SU-DHL-6 (cell line): ENCODE data around the gene IL36B.

ENCODE experiments used
- H2AFZ ChIP-seq: fragments of 200-600 bp; sonication (generic); 2 replicates; pipeline ENCODE4 v1.6.1; 2014; ENCODE audit warnings: low read depth, mild to moderate bottlenecking, moderate library complexity, mixed read lengths, antibody characterized with exemption, low read length; ENCODE audit not compliant: severe bottlenecking
- H3F3A ChIP-seq: fragments of 200-600 bp; shearing (Covaris generic); 2 replicates; pipeline ENCODE4 v1.6.0; 2016; ENCODE audit warnings: antibody characterized with exemption, mild to moderate bottlenecking; ENCODE audit not compliant: insufficient read depth
- H3K27ac ChIP-seq: fragments of 200-600 bp; sonication (generic); 2 replicates; pipeline ENCODE4 v1.5.1; 2016; ENCODE audit warnings: low read depth, mild to moderate bottlenecking, low read length, moderate library complexity, mixed read lengths
- H3K27me3 ChIP-seq: fragments of 200-600 bp; sonication (generic), shearing (Covaris generic); 2 replicates; pipeline ENCODE4 v1.6.0; 2014; ENCODE audit warnings: mild to moderate bottlenecking, low read length
- H3K36me3 ChIP-seq: fragments of 200-600 bp; sonication (generic); 2 replicates; pipeline ENCODE4 v1.6.1; 2014; ENCODE audit warnings: mild to moderate bottlenecking, low read length, mixed read lengths
- H3K4me2 ChIP-seq: fragments of 300-600, 200-600 bp; shearing (Covaris generic), sonication (generic); 2 replicates; pipeline ENCODE4 v1.6.0; 2014; ENCODE audit warnings: low read length, low read depth, mild to moderate bottlenecking; ENCODE audit not compliant: poor library complexity, severe bottlenecking
- H3K4me3 ChIP-seq: fragments of 200-600 bp; sonication (generic); 2 replicates; pipeline ENCODE4 v1.5.1; 2014; ENCODE audit warnings: antibody characterized with exemption, low read length, mild to moderate bottlenecking, mixed read lengths; ENCODE audit not compliant: insufficient read depth, poor library complexity, severe bottlenecking
- H3K79me2 ChIP-seq: fragments of 200-600 bp; sonication (generic); 2 replicates; pipeline ENCODE4 v1.6.1; 2014; ENCODE audit warnings: mild to moderate bottlenecking, low read length, moderate library complexity; ENCODE audit not compliant: insufficient read depth
- H3K9ac ChIP-seq: fragments of 200-600 bp; sonication (generic); 2 replicates; pipeline ENCODE4 v1.7.0; 2014; ENCODE audit warnings: mild to moderate bottlenecking, low read length
- H3K9me2 ChIP-seq: fragments of 200-600 bp; sonication (generic); replicated peaks from 2 replicates; pipeline ENCODE4 v1.6.1; 2014; ENCODE audit warnings: low read length; ENCODE audit not compliant: insufficient read depth
- H3K9me3 ChIP-seq: fragments of 200-600 bp; sonication (generic); 2 replicates; pipeline ENCODE4 v1.6.1; 2014; ENCODE audit warnings: low read length, mixed read lengths; ENCODE audit not compliant: insufficient read depth
- H4K20me1 ChIP-seq: fragments of 200-600 bp; sonication (generic); 2 replicates; pipeline ENCODE4 v1.6.1; 2014; ENCODE audit warnings: low read depth, mild to moderate bottlenecking, antibody characterized with exemption, low read length, moderate library complexity, mixed read lengths
- EZH2phosphoT487 ChIP-seq: fragments of 200-600 bp; sonication (generic), shearing (Covaris generic); conservative IDR thresholded peaks from 2 replicates; pipeline ENCODE4 v1.6.1; 2018; ENCODE audit warnings: mild to moderate bottlenecking, antibody characterized with exemption, low read length, moderate library complexity, mixed read lengths
- TF ChIP-seq, protein P1 (sequence below): fragments of 200-600 bp; sonication (generic); IDR thresholded peaks from one replicate; pipeline ENCODE4 v1.5.1; 2017; ENCODE audit warnings: antibody characterized with exemption, mild to moderate bottlenecking, low read length, moderate library complexity; ENCODE audit not compliant: insufficient read depth, poor library complexity, severe bottlenecking

The IL36B gene

DNA sequence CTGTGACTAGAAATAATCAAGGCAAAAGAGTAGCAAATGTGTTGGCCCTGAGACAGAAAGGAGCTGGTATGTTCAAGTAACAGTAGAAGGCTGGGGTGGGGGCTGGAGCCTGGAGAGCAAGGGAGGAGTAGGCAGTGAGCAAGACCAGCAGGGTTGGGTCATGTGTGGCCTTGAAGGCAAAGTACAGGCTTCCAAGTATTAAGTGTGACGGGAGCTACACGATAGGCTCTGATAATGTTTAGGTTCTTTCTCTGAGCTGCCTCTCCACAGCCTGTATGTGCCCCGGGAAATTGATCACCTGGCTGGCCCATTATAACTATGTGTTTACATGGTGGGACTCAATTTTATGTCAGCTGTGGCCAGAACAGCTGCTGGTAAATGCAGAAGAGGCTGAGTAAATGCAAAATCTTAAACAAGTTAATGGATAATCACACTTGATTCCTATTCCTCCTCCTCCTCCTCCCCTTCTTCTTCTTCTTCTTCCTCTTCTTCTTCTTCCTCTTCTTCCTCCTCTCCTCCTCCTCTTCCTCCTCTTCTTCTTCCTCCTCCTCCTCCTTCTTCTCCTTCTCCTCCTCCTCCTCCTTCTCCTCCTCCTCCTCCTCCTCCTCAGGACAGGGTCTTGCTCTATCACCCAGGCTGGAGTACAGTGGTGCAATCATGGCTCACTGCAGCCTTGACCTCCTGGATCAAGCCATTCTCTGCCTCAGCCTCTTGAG is 24.4 kb upstream of the IL36B start:
- no peak overlapping the region for H3K9ac ChIP-seq
- no peaks in the 10 kb centered on the region for H3K9me2 ChIP-seq
- no peak overlapping the region for H3K4me3 ChIP-seq
- H3K4me2 ChIP-seq: no peak overlapping the region
- no peaks in the 10 kb centered on the region for H3K9me3 ChIP-seq
- no peaks in the 10 kb centered on the region for H3K27me3 ChIP-seq
- no peaks in the 10 kb centered on the region for H3F3A ChIP-seq
- no peaks in the 10 kb centered on the region for H4K20me1 ChIP-seq
- no peaks in the 10 kb centered on the region for H3K79me2 ChIP-seq
- H3K36me3 ChIP-seq: no peaks in the 10 kb centered on the region
- H2AFZ ChIP-seq: no peak overlapping the region
- TF ChIP-seq EZH2phosphoT487: no peak
- TF ChIP-seq, protein P1, sequence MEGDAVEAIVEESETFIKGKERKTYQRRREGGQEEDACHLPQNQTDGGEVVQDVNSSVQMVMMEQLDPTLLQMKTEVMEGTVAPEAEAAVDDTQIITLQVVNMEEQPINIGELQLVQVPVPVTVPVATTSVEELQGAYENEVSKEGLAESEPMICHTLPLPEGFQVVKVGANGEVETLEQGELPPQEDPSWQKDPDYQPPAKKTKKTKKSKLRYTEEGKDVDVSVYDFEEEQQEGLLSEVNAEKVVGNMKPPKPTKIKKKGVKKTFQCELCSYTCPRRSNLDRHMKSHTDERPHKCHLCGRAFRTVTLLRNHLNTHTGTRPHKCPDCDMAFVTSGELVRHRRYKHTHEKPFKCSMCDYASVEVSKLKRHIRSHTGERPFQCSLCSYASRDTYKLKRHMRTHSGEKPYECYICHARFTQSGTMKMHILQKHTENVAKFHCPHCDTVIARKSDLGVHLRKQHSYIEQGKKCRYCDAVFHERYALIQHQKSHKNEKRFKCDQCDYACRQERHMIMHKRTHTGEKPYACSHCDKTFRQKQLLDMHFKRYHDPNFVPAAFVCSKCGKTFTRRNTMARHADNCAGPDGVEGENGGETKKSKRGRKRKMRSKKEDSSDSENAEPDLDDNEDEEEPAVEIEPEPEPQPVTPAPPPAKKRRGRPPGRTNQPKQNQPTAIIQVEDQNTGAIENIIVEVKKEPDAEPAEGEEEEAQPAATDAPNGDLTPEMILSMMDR: no peak
- no peak overlapping the region for H3K27ac ChIP-seq

DNA sequence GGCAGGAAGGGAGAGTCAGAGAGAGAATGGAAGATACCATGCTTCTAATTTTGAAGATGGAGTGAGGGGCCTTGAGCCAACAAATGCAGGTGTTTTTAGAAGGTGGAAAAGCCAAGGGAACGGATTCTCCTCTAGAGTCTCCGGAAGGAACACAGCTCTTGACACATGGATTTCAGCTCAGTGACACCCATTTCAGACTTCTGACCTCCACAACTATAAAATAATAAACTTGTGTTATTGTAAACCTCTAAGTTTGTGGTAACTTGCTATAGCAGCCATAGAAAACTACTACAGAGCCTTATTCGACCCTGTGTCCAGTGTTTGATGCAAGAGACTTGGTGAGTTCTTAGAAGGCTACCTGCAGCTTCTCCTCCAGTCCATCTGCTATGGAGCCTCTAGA is 22.9 kb upstream of the IL36B start:
- H3K79me2 ChIP-seq: no peaks in the 10 kb centered on the region
- H3K9ac ChIP-seq: no peak overlapping the region
- no peaks in the 10 kb centered on the region for H3K36me3 ChIP-seq
- H4K20me1 ChIP-seq: no peaks in the 10 kb centered on the region
- H3K27me3 ChIP-seq: no peaks in the 10 kb centered on the region
- no peak overlapping the region for H3K27ac ChIP-seq
- no peak overlapping the region for H3K4me2 ChIP-seq
- no peak overlapping the region for H3K4me3 ChIP-seq
- H3K9me3 ChIP-seq: no peaks in the 10 kb centered on the region
- H3K9me2 ChIP-seq: no peaks in the 10 kb centered on the region
- TF ChIP-seq, protein P1: no peak
- no peak overlapping the region for H2AFZ ChIP-seq
- no peaks in the 10 kb centered on the region for H3F3A ChIP-seq

DNA sequence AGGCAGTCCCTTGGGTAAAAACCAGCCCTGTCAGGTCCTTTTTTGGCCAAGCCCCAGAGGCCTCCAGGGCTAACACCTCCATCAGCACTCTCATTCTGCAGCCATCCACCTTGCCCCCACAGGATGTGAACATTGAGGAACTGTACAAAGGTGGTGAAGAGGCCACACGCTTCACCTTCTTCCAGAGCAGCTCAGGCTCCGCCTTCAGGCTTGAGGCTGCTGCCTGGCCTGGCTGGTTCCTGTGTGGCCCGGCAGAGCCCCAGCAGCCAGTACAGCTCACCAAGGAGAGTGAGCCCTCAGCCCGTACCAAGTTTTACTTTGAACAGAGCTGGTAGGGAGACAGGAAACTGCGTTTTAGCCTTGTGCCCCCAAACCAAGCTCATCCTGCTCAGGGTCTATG is 22.4 kb upstream of the IL36B start:
- Histone ChIP-seq H3K27ac (no peak overlapping the region), H3K4me2 (no peak overlapping the region), H3K9ac (no peak overlapping the region), H3K4me3 (no peak overlapping the region), H4K20me1 (no peaks in the 10 kb centered on the region), H3K9me2 (no peaks in the 10 kb centered on the region), H3K79me2 (no peaks in the 10 kb centered on the region), H2AFZ (no peak overlapping the region), H3K36me3 (no peaks in the 10 kb centered on the region), H3K27me3 (no peaks in the 10 kb centered on the region), H3F3A (no peaks in the 10 kb centered on the region), H3K9me3 (no peaks in the 10 kb centered on the region)
- TF ChIP-seq EZH2phosphoT487: no peak
- TF ChIP-seq, protein P1: no peak
